ENCODE results near the gene NRCAM.
"Not testable (repeated sequence)": the region's sequence is repeated elsewhere in the genome, so short reads cannot be mapped to it uniquely, and the experiment has no call there.

NRCAM gene

DNA sequence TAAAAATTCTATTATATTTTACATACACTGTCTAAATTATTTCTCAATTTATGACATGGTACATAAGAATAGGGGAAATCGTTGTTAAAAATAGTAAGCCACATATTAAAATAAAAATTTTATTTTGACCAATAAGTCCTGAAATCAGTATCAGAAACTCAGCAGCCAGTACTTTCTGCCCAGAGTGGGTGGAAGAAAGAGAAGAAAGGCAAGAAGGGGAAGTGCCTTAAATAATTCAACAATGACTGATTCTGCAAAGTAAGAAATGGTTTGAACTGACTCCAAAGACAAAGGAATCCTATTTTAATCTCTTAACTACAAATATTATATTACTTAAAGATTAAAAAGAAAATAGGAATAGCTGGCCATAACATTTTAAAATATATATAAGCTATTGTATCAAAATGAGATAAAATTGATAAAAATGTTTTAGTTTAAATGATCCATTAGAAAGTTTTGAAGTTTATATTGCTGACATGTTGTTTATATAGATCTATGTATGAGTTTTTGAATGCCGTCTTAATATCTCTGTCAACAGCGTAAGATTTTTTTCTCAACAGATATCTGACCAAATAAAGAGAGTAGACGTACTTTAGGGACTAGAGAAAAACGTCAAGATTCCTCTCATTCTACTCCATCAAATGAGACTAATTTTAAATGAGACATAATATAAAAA, 30.2 kb upstream of the NRCAM start:
- H3K79me2 ChIP-seq (ENCODE audit: control insufficient read depth, insufficient read depth, low read length, unreplicated experiment): no peaks in the 10 kb centered on the region
- H3K4me3 ChIP-seq (ENCODE audit: low read depth, low read length): no peak overlapping the region
- no peaks in the 10 kb centered on the region for H3K27me3 ChIP-seq (ENCODE audit: insufficient read depth, low read length)
- no peak overlapping the region for H2AFZ ChIP-seq (ENCODE audit: low read length, unreplicated experiment)
- H3K36me3 ChIP-seq (ENCODE audit: insufficient read depth, low read length): peaks cover 7% of the 10 kb centered on the region; the same call in 1 of the 2 replicates
- H3K27ac ChIP-seq (ENCODE audit: low read depth, low read length): no peak overlapping the region; the same call in 1 of the 2 replicates
- no peaks in the 10 kb centered on the region for H3K4me1 ChIP-seq (ENCODE audit: control insufficient read depth, insufficient read depth, low read length, unreplicated experiment)

- no peaks in the 10 kb centered on the region for H3K79me2 ChIP-seq (ENCODE audit: control insufficient read depth, insufficient read depth, low read length, unreplicated experiment)
- H3K27me3 ChIP-seq (ENCODE audit: insufficient read depth, low read length): no peaks in the 10 kb centered on the region
- no peak overlapping the region for H3K4me3 ChIP-seq (ENCODE audit: low read depth, low read length)
- no peaks in the 10 kb centered on the region for H3K4me1 ChIP-seq (ENCODE audit: control insufficient read depth, insufficient read depth, low read length, unreplicated experiment)
- H2AFZ ChIP-seq (ENCODE audit: low read length, unreplicated experiment): no peak overlapping the region
- H3K27ac ChIP-seq (ENCODE audit: low read depth, low read length): no peak overlapping the region
- peaks cover 19% of the 10 kb centered on the region for H3K36me3 ChIP-seq (ENCODE audit: insufficient read depth, low read length)
Measured at GRCh38 chr7:108484137-108484536, 27.9 kb upstream of the NRCAM start.

DNA sequence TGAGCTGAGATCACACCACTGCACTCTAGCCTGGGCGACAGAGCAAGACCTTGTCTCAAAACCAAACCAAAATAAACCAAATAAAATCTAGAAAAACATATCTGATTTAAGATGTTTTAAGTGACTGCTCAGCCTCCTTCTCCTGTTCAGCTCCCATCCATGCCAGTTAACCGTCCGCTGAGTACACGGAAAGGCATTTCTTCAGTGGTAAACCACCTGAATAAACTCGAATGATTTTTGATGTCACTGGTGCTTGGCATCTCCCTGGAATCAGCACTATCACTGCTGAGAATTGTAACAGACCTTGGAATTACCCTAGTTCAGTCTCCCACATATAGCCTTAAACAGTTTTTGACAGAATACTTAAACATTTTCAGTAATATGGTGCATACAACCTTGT, 24.1 kb upstream of the NRCAM start:
- peaks cover 27% of the 10 kb centered on the region for H3K36me3 ChIP-seq (ENCODE audit: insufficient read depth, low read length)
- H3K4me3 ChIP-seq (ENCODE audit: low read depth, low read length): no peak overlapping the region
- H2AFZ ChIP-seq (ENCODE audit: low read length, unreplicated experiment): no peak overlapping the region
- no peaks in the 10 kb centered on the region for H3K27me3 ChIP-seq (ENCODE audit: insufficient read depth, low read length)
- H3K4me1 ChIP-seq (ENCODE audit: control insufficient read depth, insufficient read depth, low read length, unreplicated experiment): no peaks in the 10 kb centered on the region
- no peak overlapping the region for H3K27ac ChIP-seq (ENCODE audit: low read depth, low read length)
- H3K79me2 ChIP-seq (ENCODE audit: control insufficient read depth, insufficient read depth, low read length, unreplicated experiment): no peaks in the 10 kb centered on the region

DNA sequence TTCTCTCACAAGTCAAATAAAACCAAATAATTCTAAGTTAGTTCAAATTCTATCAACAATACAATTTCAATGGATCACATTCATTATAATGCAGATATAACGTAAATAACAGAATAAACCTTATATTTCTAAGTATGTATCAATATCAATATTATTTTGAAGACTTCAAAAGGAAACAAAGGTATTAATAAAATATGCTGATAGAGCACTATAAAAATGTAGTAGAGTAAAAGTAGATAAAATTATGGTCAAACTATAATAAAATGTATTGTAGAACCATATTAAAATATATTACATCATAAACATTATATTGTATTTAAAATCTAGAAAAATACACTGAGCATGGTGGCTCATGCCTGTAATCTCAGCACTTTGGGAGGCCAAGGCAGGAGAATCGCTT, 23.5 kb upstream of the NRCAM start:
- Histone ChIP-seq H3K4me3 (ENCODE audit: low read depth, low read length) (no peak overlapping the region), H3K4me1 (ENCODE audit: control insufficient read depth, insufficient read depth, low read length, unreplicated experiment) (no peaks in the 10 kb centered on the region), H3K27me3 (ENCODE audit: insufficient read depth, low read length) (no peaks in the 10 kb centered on the region), H3K79me2 (ENCODE audit: control insufficient read depth, insufficient read depth, low read length, unreplicated experiment) (no peaks in the 10 kb centered on the region), H3K27ac (ENCODE audit: low read depth, low read length) (no peak overlapping the region), H3K36me3 (ENCODE audit: insufficient read depth, low read length) (peaks cover 27% of the 10 kb centered on the region), H2AFZ (ENCODE audit: low read length, unreplicated experiment) (no peak overlapping the region)

DNA sequence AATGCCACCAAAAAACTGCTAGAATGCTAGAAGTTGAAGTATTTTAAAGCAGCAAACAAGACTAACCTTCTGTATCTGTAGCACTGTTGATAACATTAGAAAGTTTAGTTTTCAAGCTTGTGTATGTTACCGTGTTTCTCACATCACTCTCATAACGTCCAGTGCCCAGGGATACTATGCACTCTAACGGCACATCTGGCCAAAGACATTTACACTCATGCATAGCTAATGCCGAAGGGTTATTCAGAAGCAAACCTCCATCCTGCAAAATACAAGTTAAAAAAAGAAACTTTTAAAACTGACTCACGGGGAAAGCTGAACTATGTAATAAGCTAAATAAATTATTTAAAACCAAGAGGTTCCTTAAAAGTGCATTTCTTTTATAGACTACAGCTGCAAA, 22.9 kb upstream of the NRCAM start:
- H2AFZ ChIP-seq (ENCODE audit: low read length, unreplicated experiment): no peak overlapping the region
- H3K4me1 ChIP-seq (ENCODE audit: control insufficient read depth, insufficient read depth, low read length, unreplicated experiment): no peaks in the 10 kb centered on the region
- H3K4me3 ChIP-seq (ENCODE audit: low read depth, low read length): no peak overlapping the region
- peaks cover 26% of the 10 kb centered on the region for H3K36me3 ChIP-seq (ENCODE audit: insufficient read depth, low read length)
- no peaks in the 10 kb centered on the region for H3K27me3 ChIP-seq (ENCODE audit: insufficient read depth, low read length)
- no peak overlapping the region for H3K27ac ChIP-seq (ENCODE audit: low read depth, low read length)
- no peaks in the 10 kb centered on the region for H3K79me2 ChIP-seq (ENCODE audit: control insufficient read depth, insufficient read depth, low read length, unreplicated experiment)

- H3K4me3 ChIP-seq (ENCODE audit: low read depth, low read length): no peak overlapping the region
- H3K36me3 ChIP-seq (ENCODE audit: insufficient read depth, low read length): no peaks in the 10 kb centered on the region
- no peak overlapping the region for H3K27ac ChIP-seq (ENCODE audit: low read depth, low read length)
- H3K79me2 ChIP-seq (ENCODE audit: control insufficient read depth, insufficient read depth, low read length, unreplicated experiment): no peaks in the 10 kb centered on the region
- H3K27me3 ChIP-seq (ENCODE audit: insufficient read depth, low read length): no peaks in the 10 kb centered on the region
- H2AFZ ChIP-seq (ENCODE audit: low read length, unreplicated experiment): no peak overlapping the region
- H3K4me1 ChIP-seq (ENCODE audit: control insufficient read depth, insufficient read depth, low read length, unreplicated experiment): peaks cover 5% of the 10 kb centered on the region
Measured at GRCh38 chr7:108468246-108468645, 12.0 kb upstream of the NRCAM start.

- Histone ChIP-seq H3K36me3 (ENCODE audit: insufficient read depth, low read length) (no peaks in the 10 kb centered on the region), H3K27me3 (ENCODE audit: insufficient read depth, low read length) (no peaks in the 10 kb centered on the region), H3K4me1 (ENCODE audit: control insufficient read depth, insufficient read depth, low read length, unreplicated experiment) (peaks cover 5% of the 10 kb centered on the region), H3K27ac (ENCODE audit: low read depth, low read length) (no peak overlapping the region), H3K79me2 (ENCODE audit: control insufficient read depth, insufficient read depth, low read length, unreplicated experiment) (no peaks in the 10 kb centered on the region), H2AFZ (ENCODE audit: low read length, unreplicated experiment) (no peak overlapping the region), H3K4me3 (ENCODE audit: low read depth, low read length) (no peak overlapping the region)
Measured at GRCh38 chr7:108467391-108467790, 11.2 kb upstream of the NRCAM start.

DNA sequence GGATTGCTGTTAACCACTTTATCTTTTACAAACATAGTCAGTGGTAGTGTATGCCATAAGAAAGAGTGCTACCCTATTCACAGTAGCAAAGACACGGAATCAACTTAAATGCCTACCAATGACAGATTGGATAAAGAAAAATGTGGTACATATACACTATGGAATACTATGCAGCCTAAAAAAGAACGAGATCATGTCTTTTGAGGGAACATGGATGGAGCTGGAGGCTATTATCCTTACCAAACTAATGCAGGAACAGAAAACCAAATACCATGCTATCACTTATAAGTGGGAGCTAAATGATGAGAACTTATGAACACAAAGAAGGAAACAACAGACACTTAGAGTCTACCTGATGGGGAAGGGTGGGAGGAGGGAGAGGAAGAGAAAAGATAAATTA, 10.1 kb upstream of the NRCAM start:
- not testable (repeated sequence) for H3K27me3 ChIP-seq (ENCODE audit: insufficient read depth, low read length); H3K27ac ChIP-seq (ENCODE audit: low read depth, low read length); H2AFZ ChIP-seq (ENCODE audit: low read length, unreplicated experiment); H3K36me3 ChIP-seq (ENCODE audit: insufficient read depth, low read length); H3K4me1 ChIP-seq (ENCODE audit: control insufficient read depth, insufficient read depth, low read length, unreplicated experiment); H3K79me2 ChIP-seq (ENCODE audit: control insufficient read depth, insufficient read depth, low read length, unreplicated experiment); H3K4me3 ChIP-seq (ENCODE audit: low read depth, low read length)

DNA sequence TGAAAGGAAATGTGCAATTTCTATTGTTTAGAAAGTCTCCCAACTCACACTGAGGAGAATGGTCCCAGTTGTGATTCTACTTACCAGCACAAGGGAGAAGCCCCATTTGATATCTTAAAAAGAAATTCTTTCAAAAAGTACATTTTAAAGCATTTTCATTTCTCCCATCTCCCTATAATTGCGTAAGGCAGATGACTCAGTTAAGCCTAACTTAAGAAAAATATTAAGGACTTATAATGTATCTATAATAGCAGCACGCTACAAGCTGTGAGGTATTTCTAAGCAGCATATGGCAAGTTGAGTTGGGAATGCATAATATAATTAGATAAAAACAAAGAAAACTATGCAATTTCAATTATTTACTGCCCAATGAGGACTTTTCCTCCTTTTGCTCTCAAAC, 8.5 kb upstream of the NRCAM start:
- Histone ChIP-seq H3K27me3 (ENCODE audit: insufficient read depth, low read length) (no peaks in the 10 kb centered on the region), H2AFZ (ENCODE audit: low read length, unreplicated experiment) (no peak overlapping the region)

GRCh38 chr7:108463613-108464012, 7.4 kb upstream of the NRCAM start:
- Histone ChIP-seq H2AFZ (ENCODE audit: low read length, unreplicated experiment) (no peak overlapping the region), H3K4me3 (ENCODE audit: low read depth, low read length) (no peak overlapping the region), H3K27ac (ENCODE audit: low read depth, low read length) (no peak overlapping the region), H3K36me3 (ENCODE audit: insufficient read depth, low read length) (no peaks in the 10 kb centered on the region), H3K4me1 (ENCODE audit: control insufficient read depth, insufficient read depth, low read length, unreplicated experiment) (peaks cover 7% of the 10 kb centered on the region), H3K79me2 (ENCODE audit: control insufficient read depth, insufficient read depth, low read length, unreplicated experiment) (no peaks in the 10 kb centered on the region), H3K27me3 (ENCODE audit: insufficient read depth, low read length) (no peaks in the 10 kb centered on the region)

More for the DNA sequence above, 8.5 kb upstream of the NRCAM start:
- no peaks in the 10 kb centered on the region for H3K36me3 ChIP-seq (ENCODE audit: insufficient read depth, low read length)
- peaks cover 7% of the 10 kb centered on the region for H3K4me1 ChIP-seq (ENCODE audit: control insufficient read depth, insufficient read depth, low read length, unreplicated experiment)
- H3K4me3 ChIP-seq (ENCODE audit: low read depth, low read length): no peak overlapping the region
- no peak overlapping the region for H3K27ac ChIP-seq (ENCODE audit: low read depth, low read length)
- no peaks in the 10 kb centered on the region for H3K79me2 ChIP-seq (ENCODE audit: control insufficient read depth, insufficient read depth, low read length, unreplicated experiment)

DNA sequence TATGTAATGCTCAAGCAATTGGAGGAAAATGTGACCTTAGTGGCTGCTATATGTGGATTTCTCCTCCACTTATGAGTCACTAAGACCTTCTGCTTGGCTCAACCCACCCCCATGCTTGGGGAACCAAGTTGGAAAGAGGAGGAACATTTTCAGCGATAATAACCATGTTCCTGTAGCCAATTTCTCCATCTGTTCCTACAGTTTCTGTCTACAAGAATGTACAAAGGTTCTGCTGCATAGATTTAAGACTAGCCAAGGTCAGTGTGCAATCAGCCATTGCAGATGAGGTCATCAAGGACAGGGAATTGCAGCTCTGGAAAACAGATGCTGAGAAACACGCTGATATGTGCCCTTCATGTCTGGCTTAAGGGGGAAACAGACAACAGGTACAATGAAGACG, 5.6 kb upstream of the NRCAM start:
- H3K27ac ChIP-seq (ENCODE audit: low read depth, low read length): no peak overlapping the region
- H3K79me2 ChIP-seq (ENCODE audit: control insufficient read depth, insufficient read depth, low read length, unreplicated experiment): no peaks in the 10 kb centered on the region
- H3K36me3 ChIP-seq (ENCODE audit: insufficient read depth, low read length): no peaks in the 10 kb centered on the region
- H3K4me3 ChIP-seq (ENCODE audit: low read depth, low read length): no peak overlapping the region
- H3K4me1 ChIP-seq (ENCODE audit: control insufficient read depth, insufficient read depth, low read length, unreplicated experiment): peaks cover 7% of the 10 kb centered on the region
- H3K27me3 ChIP-seq (ENCODE audit: insufficient read depth, low read length): peaks cover 6% of the 10 kb centered on the region
- H2AFZ ChIP-seq (ENCODE audit: low read length, unreplicated experiment): no peak overlapping the region
